Prostate gland (tissue), 2 donors: ENCODE measurements around the gene PCNX1.

Experiments used
- POLR2A ChIP-seq: fragments of 450-650 bp; IDR thresholded peaks from one replicate; pipeline ENCODE4 v1.6.1; 2016; ENCODE audit warnings: antibody characterized with exemption, mild to moderate bottlenecking
- TF ChIP-seq, protein P1 (sequence below), 4 experiments: fragments of 200-600 bp in 2 of 4; fragments of 450-650 bp in 2 of 4; sonication (generic) in 2 of 4; IDR thresholded peaks; 1 replicate in 3 of 4; 2 replicates in 1 of 4; pipeline ENCODE4 v1.5.1; 2016 to 2019; ENCODE audit warnings: antibody characterized with exemption in 4 of 4, mild to moderate bottlenecking in 2 of 4, moderate library complexity in 2 of 4

DNA sequence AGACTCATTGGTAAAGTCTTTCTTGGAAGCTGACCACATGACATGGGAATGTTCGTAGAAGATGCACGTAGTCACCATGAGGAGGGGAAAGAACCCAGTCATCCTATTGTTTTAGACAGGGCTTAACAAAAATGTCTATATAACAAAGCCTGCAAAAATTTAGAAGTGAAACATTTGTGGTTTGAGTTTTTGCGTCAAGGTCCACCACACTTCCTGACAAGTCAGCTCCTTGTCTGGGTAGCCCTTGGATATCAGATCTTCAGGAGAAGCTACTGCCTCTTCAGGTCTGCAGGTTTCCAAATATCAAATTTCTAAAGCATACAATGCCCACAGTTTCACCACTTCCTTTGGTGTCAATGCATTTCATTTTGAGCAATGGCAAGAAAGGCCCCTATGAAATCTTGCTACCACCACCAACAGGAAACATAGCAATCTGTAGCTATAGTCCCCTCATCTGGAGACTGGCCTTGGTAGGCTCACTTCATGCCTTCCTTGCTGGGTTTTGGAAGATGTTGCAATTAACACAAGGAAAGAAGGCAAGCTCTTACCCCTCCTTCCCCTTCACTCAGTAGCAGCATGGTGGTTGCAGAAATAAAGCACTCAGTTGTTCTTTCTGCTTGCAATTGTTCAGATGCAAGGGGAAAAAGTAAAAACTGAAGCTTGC lies 235.2 kb downstream of the PCNX1 start:
- TF ChIP-seq, protein P1, sequence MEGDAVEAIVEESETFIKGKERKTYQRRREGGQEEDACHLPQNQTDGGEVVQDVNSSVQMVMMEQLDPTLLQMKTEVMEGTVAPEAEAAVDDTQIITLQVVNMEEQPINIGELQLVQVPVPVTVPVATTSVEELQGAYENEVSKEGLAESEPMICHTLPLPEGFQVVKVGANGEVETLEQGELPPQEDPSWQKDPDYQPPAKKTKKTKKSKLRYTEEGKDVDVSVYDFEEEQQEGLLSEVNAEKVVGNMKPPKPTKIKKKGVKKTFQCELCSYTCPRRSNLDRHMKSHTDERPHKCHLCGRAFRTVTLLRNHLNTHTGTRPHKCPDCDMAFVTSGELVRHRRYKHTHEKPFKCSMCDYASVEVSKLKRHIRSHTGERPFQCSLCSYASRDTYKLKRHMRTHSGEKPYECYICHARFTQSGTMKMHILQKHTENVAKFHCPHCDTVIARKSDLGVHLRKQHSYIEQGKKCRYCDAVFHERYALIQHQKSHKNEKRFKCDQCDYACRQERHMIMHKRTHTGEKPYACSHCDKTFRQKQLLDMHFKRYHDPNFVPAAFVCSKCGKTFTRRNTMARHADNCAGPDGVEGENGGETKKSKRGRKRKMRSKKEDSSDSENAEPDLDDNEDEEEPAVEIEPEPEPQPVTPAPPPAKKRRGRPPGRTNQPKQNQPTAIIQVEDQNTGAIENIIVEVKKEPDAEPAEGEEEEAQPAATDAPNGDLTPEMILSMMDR (IDR thresholded peaks at IDR 0.05), result no peak
- no peak for TF ChIP-seq POLR2A
